HepG2 (cell line): ENCODE data around the gene IRF6. TPM values are rescaled to one million over a fixed set of nuclear protein-coding genes. Genes with fewer than 3 reads are reported as not detected.
A peak's percentile ranks its signal among the peaks of the same experiment; 100 is the strongest.

Experiments
- ATAC-seq: fragments of 200-7000 bp; cut with Tn5 transposase; 3 replicates; pipeline ENCODE4 v1.9.1; 2020; ENCODE audit warnings: mild to moderate bottlenecking, moderate library complexity
- BruUV-seq: library from RNA; stranded (reverse); fragments of 400-500 nt; replicated peaks from 2 replicates; lab custom pipeline; 2021; lab: Mats Ljungman, UMichigan
- CTCF ChIA-PET: fragments of 300-600 bp; formaldehyde crosslinking; extraction: SDS; loops from one replicate; lab custom pipeline; 2021; ENCODE audit warnings: low total read pairs, inconsistent platforms, low intra/inter-chr PET ratio; lab: Yijun Ruan, JAX
- POLR2A ChIA-PET: fragments of 350-600 bp; sonication (Branson Sonifier 250); formaldehyde crosslinking; loops from one replicate; lab custom pipeline; 2020; ENCODE audit warnings: antibody characterized with exemption, inconsistent platforms; lab: Yijun Ruan, JAX
- DNase-seq: peaks from one replicate; pipeline ENCODE4 v3.0.0-alpha.2; 2015; ENCODE audit warnings: low spot score
- FAIRE-seq: peaks from 3 replicates; lab custom pipeline; 2011; peaks lifted over from hg19 to GRCh38; lab: Jason Lieb, UNC
- H2AFZ ChIP-seq: one replicate; pipeline ENCODE4 v1.6.1; 2011; ENCODE audit warnings: low read length, inconsistent platforms
- H3K27ac ChIP-seq: fragments of 300-600 bp; 3 replicates; pipeline ENCODE4 v1.8.0; 2011; ENCODE audit warnings: mixed run types, mild to moderate bottlenecking, mixed read lengths, low read length, inconsistent platforms; ENCODE audit not compliant: insufficient read depth; ENCODE audit errors: extremely low read length
- H3K27me3 ChIP-seq, 2 experiments: fragments of 200-600 bp in 1 of 2; 2 replicates in 1 of 2; 3 replicates in 1 of 2; pipeline versions ENCODE4 v1.6.0 to v1.8.0; 2011; ENCODE audit warnings: low read length in 2 of 2, mild to moderate bottlenecking in 2 of 2, moderate library complexity in 2 of 2, inconsistent platforms in 1 of 2; ENCODE audit not compliant: insufficient read depth in 2 of 2, control insufficient read depth in 1 of 2
- H3K36me3 ChIP-seq, 2 experiments: fragments of 200-600 bp in 1 of 2; replicated peaks in 1 of 2; 2 replicates in 1 of 2; 3 replicates in 1 of 2; pipeline versions ENCODE4 v1.5.1 to v1.8.0; 2011; ENCODE audit warnings: low read length in 2 of 2, inconsistent platforms in 1 of 2; ENCODE audit not compliant: insufficient read depth in 2 of 2, control insufficient read depth in 1 of 2
- H3K4me1 ChIP-seq: 2 replicates; pipeline ENCODE4 v1.5.1; 2012; ENCODE audit warnings: low read length, inconsistent platforms; ENCODE audit not compliant: insufficient read depth
- H3K4me2 ChIP-seq: 2 replicates; pipeline ENCODE4 v1.6.0; 2011; ENCODE audit warnings: low read depth, low read length, inconsistent platforms
- H3K4me3 ChIP-seq, 3 experiments: fragments of 200-600 bp in 1 of 3; sonication (generic), shearing (Covaris generic) in 1 of 3; replicated peaks in 1 of 3; 2 replicates each; pipeline ENCODE4 v1.5.1; 2011 to 2016; ENCODE audit warnings: low read length in 3 of 3, inconsistent platforms in 2 of 3, low read depth in 2 of 3, mild to moderate bottlenecking in 2 of 3, control low read depth in 1 of 3, mixed read lengths in 1 of 3; ENCODE audit not compliant: insufficient read depth in 1 of 3
- H3K79me2 ChIP-seq: one replicate; pipeline ENCODE4 v1.6.1; 2011; ENCODE audit warnings: low read length, inconsistent platforms; ENCODE audit not compliant: insufficient read depth
- H3K9ac ChIP-seq: 2 replicates; pipeline ENCODE4 v1.6.0; 2011; ENCODE audit warnings: mild to moderate bottlenecking, low read depth, low read length, inconsistent platforms; ENCODE audit not compliant: insufficient read depth
- H3K9me3 ChIP-seq: 2 replicates; pipeline ENCODE4 v1.5.1; 2012; ENCODE audit warnings: mild to moderate bottlenecking, low read length
- H4K20me1 ChIP-seq: 2 replicates; pipeline ENCODE4 v1.6.0; 2011; ENCODE audit warnings: inconsistent platforms, mild to moderate bottlenecking, low read length, moderate library complexity; ENCODE audit not compliant: insufficient read depth
- DNMT1 ChIP-seq: sonication (generic); formaldehyde crosslinking; IDR thresholded peaks from 2 replicates; pipeline ENCODE4 v1.5.1; 2020; ENCODE audit warnings: mild to moderate bottlenecking, missing genetic modification reagents
- FIP1L1 ChIP-seq: fragments of 200-400 bp; formaldehyde crosslinking; IDR thresholded peaks from 2 replicates; pipeline ENCODE4 v1.6.1; 2018; ENCODE audit warnings: low read depth, mild to moderate bottlenecking, low read length, moderate library complexity, borderline replicate concordance; ENCODE audit not compliant: insufficient read depth
- HNRNPK ChIP-seq: fragments of 200-400 bp; formaldehyde crosslinking; IDR thresholded peaks from 2 replicates; pipeline ENCODE4 v1.6.1; 2018; ENCODE audit warnings: low read length, low read depth, moderate library complexity, mild to moderate bottlenecking; ENCODE audit not compliant: poor library complexity, severe bottlenecking
- ISL2 ChIP-seq: sonication (generic); formaldehyde crosslinking; IDR thresholded peaks from 2 replicates; pipeline ENCODE4 v1.5.0; 2020; ENCODE audit warnings: missing genetic modification reagents
- NBN ChIP-seq: fragments of 450-650 bp; conservative IDR thresholded peaks from 2 replicates; pipeline ENCODE4 v1.6.1; 2017
- PAF1 ChIP-seq: IDR thresholded peaks from 2 replicates; pipeline ENCODE4 v1.6.1; 2016; ENCODE audit warnings: missing genetic modification reagents, missing compliant biosample characterization
- PCBP2 ChIP-seq: fragments of 200-400 bp; formaldehyde crosslinking; optimal IDR thresholded peaks from 2 replicates; pipeline ENCODE3; 2018; ENCODE audit warnings: low read length, low read depth; ENCODE audit not compliant: poor library complexity, severe bottlenecking
- PLRG1 ChIP-seq: fragments of 450-650 bp; conservative IDR thresholded peaks from 2 replicates; pipeline ENCODE4 v1.6.1; 2016
- PRPF4 ChIP-seq: fragments of 200-400 bp; formaldehyde crosslinking; IDR thresholded peaks from 2 replicates; pipeline ENCODE4 v1.6.1; 2016; ENCODE audit warnings: low read length, low read depth; ENCODE audit not compliant: poor library complexity, severe bottlenecking
- SIN3A ChIP-seq: IDR thresholded peaks from 2 replicates; pipeline ENCODE4 v1.6.1; 2011; ENCODE audit warnings: low read depth, mild to moderate bottlenecking, control low read depth, low read length, borderline replicate concordance
- SRSF9 ChIP-seq: fragments of 200-400 bp; formaldehyde crosslinking; IDR thresholded peaks from 2 replicates; pipeline ENCODE4 v1.6.1; 2018; ENCODE audit warnings: borderline replicate concordance, mild to moderate bottlenecking, low read depth, low read length; ENCODE audit not compliant: insufficient read depth, poor library complexity, severe bottlenecking
- TOPORS ChIP-seq: sonication (generic); formaldehyde crosslinking; IDR thresholded peaks from 2 replicates; pipeline ENCODE4 v1.8.0; 2023; ENCODE audit warnings: mild to moderate bottlenecking, missing genetic modification reagents
- ZEB1 ChIP-seq: IDR thresholded peaks from 2 replicates; pipeline ENCODE4 v1.6.1; 2012; ENCODE audit warnings: mild to moderate bottlenecking, low read depth, inconsistent platforms; ENCODE audit not compliant: insufficient replicate concordance
- ZKSCAN8 ChIP-seq: IDR thresholded peaks from 2 replicates; pipeline ENCODE4 v1.6.1; 2016; ENCODE audit warnings: borderline replicate concordance, missing genetic modification reagents, missing compliant biosample characterization
- ZNF138 ChIP-seq: sonication (generic); formaldehyde crosslinking; IDR thresholded peaks from 2 replicates; pipeline ENCODE4 v1.5.0; 2020; ENCODE audit warnings: mild to moderate bottlenecking, low read depth, missing genetic modification reagents
- ZNF20 ChIP-seq: sonication (generic); formaldehyde crosslinking; IDR thresholded peaks from 2 replicates; pipeline ENCODE4 v1.4.0; 2020; ENCODE audit warnings: mild to moderate bottlenecking, moderate library complexity, missing genetic modification reagents
- ZNF225 ChIP-seq: sonication (generic); formaldehyde crosslinking; IDR thresholded peaks from 2 replicates; pipeline ENCODE4 v1.4.0; 2020; ENCODE audit warnings: mild to moderate bottlenecking, missing genetic modification reagents
- ZNF362 ChIP-seq: sonication (generic); formaldehyde crosslinking; IDR thresholded peaks from 2 replicates; pipeline ENCODE4 v1.4.0; 2020; ENCODE audit warnings: missing genetic modification reagents, mild to moderate bottlenecking, borderline replicate concordance
- ZNF724P ChIP-seq: sonication (generic); formaldehyde crosslinking; IDR thresholded peaks from 2 replicates; pipeline ENCODE4 v1.8.0; 2022; ENCODE audit warnings: missing genetic modification reagents, borderline replicate concordance
- ZSCAN21 ChIP-seq: sonication (generic); formaldehyde crosslinking; IDR thresholded peaks from 2 replicates; pipeline ENCODE4 v1.8.0; 2022; ENCODE audit warnings: mild to moderate bottlenecking, missing genetic modification reagents, moderate library complexity, borderline replicate concordance
- WGBS: methylation state at CpG from one replicate; pipeline ENCODE4 v1.1.6; 2017; ENCODE audit warnings: low lambda C conversion rate; 5-methylcytosine and 5-hydroxymethylcytosine counted together
- in situ Hi-C: cut with HindIII; loops from 2 replicates; pipeline ENCODE4 v1.10.0; 2017; ENCODE audit warnings: low pct_unique_long_range_greater_than_20kb; ENCODE audit not compliant: extremely low pct_ligation_motif_present
- intact Hi-C: fragments of 100-400 bp; cut with micrococcal nuclease; formaldehyde crosslinking; loops from one replicate; pipeline ENCODE4 v1.10.0; 2022; ENCODE audit not compliant: unreplicated experiment
- polyA plus RNA-seq, 8 experiments: library from polyadenylated mRNA; depleted of rRNA in 3 of 8; stranded (reverse) in 7 of 8; unstranded in 1 of 8; fragments of >200 nt; fragmentation: Illumina TruSeq in 4 of 8; extraction: Trizol in 4 of 8; gene quantifications; 2 replicates each; pipeline versions ENCODE4 v1.2.1 to v1.2.3, GENCODE V29; 2011 to 2016; ENCODE audit warnings: low read depth in 4 of 8, missing spikeins in 1 of 8, mixed read lengths in 1 of 8; ENCODE audit not compliant: insufficient read depth in 1 of 8
- total RNA-seq, 5 experiments: library from RNA; depleted of rRNA; stranded (reverse); fragments of >200 nt; fragmentation: Illumina TruSeq; extraction: Trizol; gene quantifications; 2 replicates each; pipeline ENCODE4 v1.2.3, GENCODE V29; 2016; ENCODE audit warnings: low read depth in 1 of 5
- TF ChIP-seq, protein P1 (sequence below): sonication (generic); formaldehyde crosslinking; conservative IDR thresholded peaks from 2 replicates; pipeline ENCODE4 v1.8.0; 2022; ENCODE audit warnings: missing genetic modification reagents

IRF6 gene
- total and polyA plus RNA-seq, 2 of the 13 experiments (the other 11 are each of a cell fraction or from before 2014, with no cell fraction given), result 0.02 TPM; not detected in 1

GRCh38 chr1:209784265-209785169, 21.4 kb downstream of the IRF6 start, which contains the start of gene C1orf74:
C1orf74 (minus strand) TSS chr1:209784559; CDS start chr1:209783634, 925 bp downstream.
- ChIA-PET POLR2A (interaction anchor here (0.6 to 0.9 kb wide), 7 partner anchors 10 to 589 kb away, joined by 3 to 4 read pairs (median 3); partner anchors contain the start of gene UTP25), CTCF (no interaction called here)
- H3K79me2 ChIP-seq, result no peaks in the 10 kb centered on the region
- peaks cover 0 to 3% of the 10 kb centered on the region in 2 experiments; a peak in 1 of 5 replicates for H3K27me3 ChIP-seq
- 37% methylated on average over 44 of the region's 48 CpGs for WGBS
- peak; percentile 99 for ATAC-seq
- H3K36me3 ChIP-seq, result no peaks in the 10 kb centered on the region
- intact Hi-C loops (loop anchor here (2.0 kb wide), 1 partner anchor 42 kb away; the partner anchor contains the start of gene UTP25), in situ Hi-C loops (no loop called here)
- peak within 1 kb of the TSS; percentile 74 for H3K4me2 ChIP-seq
- H3K9me3 ChIP-seq, result no peaks in the 10 kb centered on the region
- H3K4me1 ChIP-seq, result peaks cover 11% of the 10 kb centered on the region
- no peaks in the 10 kb centered on the region for H4K20me1 ChIP-seq
- peak within 1 kb of the TSS; percentile 80 for H2AFZ ChIP-seq
- DNase-seq, result peak; percentile 83
- peak within 1 kb of the TSS; percentile 34 for H3K27ac ChIP-seq
- no TSS peak for BruUV-seq
- H3K4me3 ChIP-seq, result peak within 1 kb of the TSS; percentile 48 to 67 (median 49); a peak in 5 of 6 replicates
- FAIRE-seq, result no peak
- peak within 1 kb of the TSS; percentile 63; the same call in 1 of the 2 replicates for H3K9ac ChIP-seq
- TF ChIP-seq DNMT1 (CRISPR knock-in tag) (no peak), FIP1L1 (no peak), ZEB1 (no peak), TOPORS (no peak), NBN (no peak), ZNF225 (CRISPR knock-in tag) (0 out of 2 replicates have a peak, but pooled peaks have one; percentile 52), ZKSCAN8 (CRISPR knock-in tag) (no peak; the same call in 1 of the 2 replicates), ZNF138 (CRISPR knock-in tag) (no peak), ZNF724P (CRISPR knock-in tag) (no peak), ZNF20 (no peak), ZSCAN21 (CRISPR knock-in tag) (no peak), SRSF9 (no peak), ZNF362 (no peak), ISL2 (0 out of 2 replicates have a peak, but pooled peaks have one; percentile 10), SIN3A (no peak; the same call in 1 of the 2 replicates), PCBP2 (no peak), PRPF4 (no peak), PAF1 (CRISPR knock-in tag) (no peak), PLRG1 (no peak), HNRNPK (no peak)
- TF ChIP-seq, protein P1, sequence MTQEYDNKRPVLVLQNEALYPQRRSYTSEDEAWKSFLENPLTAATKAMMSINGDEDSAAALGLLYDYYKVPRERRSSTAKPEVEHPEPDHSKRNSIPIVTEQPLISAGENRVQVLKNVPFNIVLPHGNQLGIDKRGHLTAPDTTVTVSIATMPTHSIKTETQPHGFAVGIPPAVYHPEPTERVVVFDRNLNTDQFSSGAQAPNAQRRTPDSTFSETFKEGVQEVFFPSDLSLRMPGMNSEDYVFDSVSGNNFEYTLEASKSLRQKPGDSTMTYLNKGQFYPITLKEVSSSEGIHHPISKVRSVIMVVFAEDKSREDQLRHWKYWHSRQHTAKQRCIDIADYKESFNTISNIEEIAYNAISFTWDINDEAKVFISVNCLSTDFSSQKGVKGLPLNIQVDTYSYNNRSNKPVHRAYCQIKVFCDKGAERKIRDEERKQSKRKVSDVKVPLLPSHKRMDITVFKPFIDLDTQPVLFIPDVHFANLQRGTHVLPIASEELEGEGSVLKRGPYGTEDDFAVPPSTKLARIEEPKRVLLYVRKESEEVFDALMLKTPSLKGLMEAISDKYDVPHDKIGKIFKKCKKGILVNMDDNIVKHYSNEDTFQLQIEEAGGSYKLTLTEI, result no peak
